ENCODE results near the gene IGFBP4.
"Not testable (repeated sequence)": the region's sequence is repeated elsewhere in the genome, so short reads cannot be mapped to it uniquely, and the experiment has no call there.

Gene IGFBP4

DNA sequence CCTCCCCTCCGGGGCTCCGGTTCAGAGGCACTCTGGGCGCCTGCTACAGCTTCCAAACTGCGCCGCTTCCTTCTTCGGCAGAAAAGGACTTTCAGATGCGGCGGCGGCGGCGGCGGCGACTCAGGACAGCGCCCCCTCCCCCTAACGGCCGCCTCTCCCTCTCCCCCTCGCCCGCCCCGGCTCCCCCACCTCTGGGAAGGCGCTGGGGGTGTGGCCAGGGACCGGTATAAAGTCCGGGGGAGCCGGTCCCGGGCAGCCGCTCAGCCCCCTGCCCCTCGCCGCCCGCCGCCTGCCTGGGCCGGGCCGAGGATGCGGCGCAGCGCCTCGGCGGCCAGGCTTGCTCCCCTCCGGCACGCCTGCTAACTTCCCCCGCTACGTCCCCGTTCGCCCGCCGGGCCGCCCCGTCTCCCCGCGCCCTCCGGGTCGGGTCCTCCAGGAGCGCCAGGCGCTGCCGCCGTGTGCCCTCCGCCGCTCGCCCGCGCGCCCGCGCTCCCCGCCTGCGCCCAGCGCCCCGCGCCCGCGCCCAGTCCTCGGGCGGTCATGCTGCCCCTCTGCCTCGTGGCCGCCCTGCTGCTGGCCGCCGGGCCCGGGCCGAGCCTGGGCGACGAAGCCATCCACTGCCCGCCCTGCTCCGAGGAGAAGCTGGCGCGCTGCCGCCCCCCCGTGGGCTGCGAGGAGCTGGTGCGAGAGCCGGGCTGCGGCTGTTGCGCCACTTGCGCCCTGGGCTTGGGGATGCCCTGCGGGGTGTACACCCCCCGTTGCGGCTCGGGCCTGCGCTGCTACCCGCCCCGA is at the start of gene IGFBP4:
IGFBP4 (plus strand) TSS at position 255 of the 792 bp plus-strand sequence; CDS start at position 541, 286 bp downstream.
- DNase-seq (ENCODE audit: low read depth in 2 of 2), result peak; percentile 41 to 62

DNA sequence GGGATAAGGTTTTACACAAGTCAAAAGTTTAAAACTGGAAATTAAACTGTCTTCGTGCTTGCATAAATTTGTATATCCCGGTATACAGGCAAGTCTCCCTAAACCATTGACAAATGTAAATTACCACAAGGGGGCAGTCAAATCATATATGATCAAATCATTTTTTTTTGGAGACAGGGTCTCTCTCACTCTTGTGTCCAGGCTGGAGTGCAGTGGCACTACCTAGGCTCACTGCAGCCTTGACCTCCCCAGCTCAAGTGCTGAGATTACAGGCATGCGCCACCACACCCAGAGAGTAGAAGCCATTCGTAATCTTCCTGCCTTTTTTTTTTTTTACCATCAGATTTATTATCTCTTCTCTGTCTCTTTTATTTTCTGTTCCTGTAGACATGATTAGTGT is 44.1 kb upstream of the IGFBP4 start:
- DNase-seq (ENCODE audit: low read depth in 2 of 2), result no peak

DNA sequence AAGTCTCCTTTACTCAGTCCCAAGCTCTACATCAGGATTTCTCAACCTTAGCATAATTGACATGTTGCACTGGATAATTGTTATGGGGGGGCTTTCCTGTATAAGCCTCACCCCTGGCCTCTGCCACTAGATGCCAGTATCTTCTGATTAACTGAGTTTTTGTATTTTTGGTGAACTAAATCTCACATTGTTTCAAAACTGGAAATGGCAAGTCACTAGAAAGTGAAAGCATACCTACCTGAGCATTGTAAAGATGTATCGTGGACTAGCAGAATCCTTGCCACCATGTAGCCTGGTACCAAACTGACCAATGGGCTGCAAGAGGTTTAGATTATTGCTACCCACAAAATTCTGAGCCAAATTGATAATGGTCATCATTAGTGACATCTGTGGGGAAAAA is 40.6 kb upstream of the IGFBP4 start:
- DNase-seq (ENCODE audit: low read depth in 2 of 2), result no peak

DNA sequence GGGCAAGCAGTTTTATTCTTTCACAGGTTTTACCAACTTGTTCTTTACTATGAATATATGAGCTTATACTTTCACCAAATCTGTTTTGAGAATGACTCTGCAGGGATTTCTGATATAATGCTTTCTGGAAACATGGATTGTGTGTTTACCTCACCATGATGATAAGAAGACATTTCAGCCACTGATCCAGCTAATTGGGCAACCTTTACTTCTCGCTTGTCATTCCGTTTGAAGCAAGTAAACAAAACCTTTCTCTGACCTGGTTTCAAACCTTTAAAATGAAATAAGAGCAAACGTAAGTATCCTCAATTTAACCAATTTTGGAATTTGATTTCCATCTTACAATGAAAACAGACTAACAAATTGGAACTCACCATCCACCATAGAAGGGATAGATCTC is 39.2 kb upstream of the IGFBP4 start:
- DNase-seq (ENCODE audit: low read depth in 2 of 2), result no peak

DNA sequence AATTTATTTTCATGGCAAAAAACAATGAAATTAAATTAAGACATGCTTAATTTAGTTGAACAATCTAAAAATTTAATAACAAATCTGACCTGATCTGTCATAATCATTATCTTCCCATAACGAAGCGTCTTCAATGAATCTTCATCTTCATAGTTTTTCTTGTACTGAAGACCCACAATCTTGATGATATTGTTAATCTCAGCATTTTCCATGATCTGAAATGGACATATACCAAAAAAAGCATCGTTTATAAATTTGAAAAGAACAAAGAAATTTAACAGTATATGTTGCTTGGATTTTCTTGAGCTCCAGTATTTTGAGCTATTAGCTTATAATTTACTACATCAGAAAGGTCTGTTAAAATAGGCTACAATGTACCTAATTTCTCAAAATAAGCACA is 35.8 kb upstream of the IGFBP4 start:
- no peak for DNase-seq (ENCODE audit: low read depth in 2 of 2)

DNA sequence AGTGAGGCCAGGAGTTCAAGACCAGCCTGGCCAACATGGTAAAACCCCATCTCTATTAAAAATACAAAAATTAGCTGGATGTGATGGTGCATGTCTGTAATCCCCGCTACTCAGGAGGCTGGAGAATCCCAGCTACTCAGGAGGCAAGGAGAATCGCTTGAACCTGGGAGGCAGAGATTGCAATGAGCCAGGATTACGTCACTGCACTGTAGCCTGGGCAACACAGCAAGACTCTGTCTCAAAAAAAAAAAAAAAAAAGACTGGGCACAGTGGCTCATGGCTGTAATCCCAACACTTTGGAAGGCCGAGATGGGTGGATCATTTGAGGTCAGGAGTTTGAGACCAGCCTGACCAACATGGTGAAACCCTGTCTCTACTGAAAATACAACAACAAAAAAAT is 33.7 kb upstream of the IGFBP4 start:
- DNase-seq (ENCODE audit: low read depth in 2 of 2), result not testable (repeated sequence)

DNA sequence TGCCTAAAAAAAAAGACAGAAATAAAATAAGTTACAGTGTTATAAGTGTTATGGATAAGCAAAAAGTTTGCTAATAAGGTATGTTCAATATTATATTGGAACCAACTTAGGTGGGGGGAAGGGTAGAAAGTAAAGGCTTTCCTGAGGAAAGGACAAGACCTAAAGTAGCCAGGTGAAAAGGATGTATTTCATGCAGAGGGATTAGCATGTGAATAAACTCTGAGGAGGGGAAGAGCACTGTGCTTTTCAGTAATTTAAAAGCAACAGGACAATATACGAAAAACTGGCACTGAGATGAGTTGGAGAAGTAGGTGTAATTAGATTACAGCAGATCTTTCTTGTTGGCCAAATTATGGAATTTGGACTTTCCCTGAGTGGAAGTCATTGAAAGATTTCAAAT is 33.2 kb upstream of the IGFBP4 start:
- DNase-seq (ENCODE audit: low read depth in 2 of 2), result no peak

DNA sequence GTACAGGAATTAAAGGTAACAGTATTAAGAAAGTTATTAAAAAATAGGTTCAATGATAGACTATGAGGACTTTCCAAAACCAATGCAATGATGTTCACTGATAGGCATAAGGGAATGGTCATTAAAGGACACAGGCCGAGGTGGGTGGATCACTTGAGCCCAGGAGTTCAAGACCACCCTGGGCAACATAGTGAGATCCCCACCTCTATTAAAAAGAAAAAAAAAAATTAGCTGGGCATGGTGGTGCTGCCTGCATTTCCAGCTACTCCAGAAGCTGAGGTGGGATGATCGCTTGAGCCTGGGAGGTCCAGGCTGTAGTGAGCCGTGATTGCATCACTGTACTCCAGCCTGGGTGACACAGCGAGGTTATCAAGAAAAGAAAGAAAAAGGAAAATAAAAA is 31.4 kb upstream of the IGFBP4 start:
- DNase-seq (ENCODE audit: low read depth in 2 of 2), result no peak

DNA sequence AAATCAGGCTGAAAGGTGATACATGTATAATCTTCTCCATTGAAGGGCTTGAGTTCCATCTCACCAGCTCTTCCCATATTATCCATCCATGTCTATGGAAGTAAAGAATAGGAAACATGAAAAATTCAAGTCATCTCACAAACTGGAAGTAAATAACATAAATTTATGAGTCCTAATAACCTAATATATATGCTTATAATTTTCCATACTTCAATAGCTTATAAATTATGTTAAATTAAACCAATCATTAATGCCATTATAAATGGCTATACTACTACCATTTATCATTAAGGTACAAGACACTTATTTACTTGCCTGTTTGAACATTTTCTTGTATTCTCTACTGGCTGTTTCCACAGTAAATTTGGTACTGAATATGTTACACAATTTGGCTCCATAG is 30.4 kb upstream of the IGFBP4 start:
- DNase-seq (ENCODE audit: low read depth in 2 of 2), result no peak

DNA sequence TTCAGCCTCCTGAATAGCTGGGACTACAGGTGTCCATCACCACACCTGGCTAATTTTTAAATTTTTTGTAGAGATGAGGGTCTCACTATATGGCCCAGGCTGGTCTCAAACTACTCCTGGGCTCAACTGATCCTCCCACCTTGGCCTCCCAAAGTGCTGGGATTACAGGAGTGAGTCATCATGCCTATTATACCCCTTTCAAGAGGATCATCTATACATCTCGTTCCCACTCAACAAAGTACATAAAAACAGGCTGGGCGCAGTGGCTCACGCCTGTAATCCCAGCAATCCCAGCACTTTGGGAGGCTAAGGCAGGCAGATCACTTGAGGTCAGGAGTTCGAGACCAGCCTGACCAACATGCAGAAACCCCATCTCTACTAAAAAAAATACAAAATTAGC is 28.9 kb upstream of the IGFBP4 start:
- not testable (repeated sequence) for DNase-seq (ENCODE audit: low read depth in 2 of 2)

DNA sequence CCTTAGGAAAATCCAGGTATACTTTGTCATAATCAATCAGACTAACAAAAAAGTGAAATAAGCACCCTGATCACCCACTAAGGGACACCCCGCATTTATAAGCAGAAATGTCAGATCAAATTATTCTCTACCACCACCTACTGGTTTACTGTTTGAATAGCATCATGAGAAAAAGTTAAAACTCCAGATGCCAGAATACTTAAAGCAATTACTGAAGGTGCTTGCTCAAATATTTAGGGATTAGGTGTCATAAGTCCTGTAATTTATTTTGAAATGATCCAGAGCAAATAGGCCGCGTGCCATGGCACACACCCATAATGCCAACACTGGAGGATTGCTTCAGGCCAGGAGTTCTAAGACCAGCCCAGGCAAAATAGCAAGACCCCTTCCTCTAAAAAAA is 27.9 kb upstream of the IGFBP4 start:
- DNase-seq (ENCODE audit: low read depth in 2 of 2), result no peak

DNA sequence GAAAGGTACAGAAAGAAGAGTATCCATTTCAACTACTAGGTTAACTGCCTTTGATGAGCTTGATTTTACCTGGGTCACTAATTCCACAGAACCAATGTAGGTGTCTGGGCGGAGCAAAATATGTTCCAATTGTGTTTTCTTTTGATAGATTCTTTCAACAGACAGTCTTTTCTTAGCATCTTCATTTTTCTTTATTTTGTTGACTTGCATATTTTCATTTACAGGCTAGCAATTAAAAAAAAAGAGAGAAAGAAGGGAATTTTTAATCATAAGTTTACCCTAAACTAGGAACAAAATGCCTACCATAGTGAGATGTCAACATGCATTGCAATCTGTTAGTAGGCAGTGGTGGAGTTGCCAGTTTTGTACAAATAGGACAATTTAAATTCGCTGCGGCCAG is 26.6 kb upstream of the IGFBP4 start:
- no peak for DNase-seq (ENCODE audit: low read depth in 2 of 2)

DNA sequence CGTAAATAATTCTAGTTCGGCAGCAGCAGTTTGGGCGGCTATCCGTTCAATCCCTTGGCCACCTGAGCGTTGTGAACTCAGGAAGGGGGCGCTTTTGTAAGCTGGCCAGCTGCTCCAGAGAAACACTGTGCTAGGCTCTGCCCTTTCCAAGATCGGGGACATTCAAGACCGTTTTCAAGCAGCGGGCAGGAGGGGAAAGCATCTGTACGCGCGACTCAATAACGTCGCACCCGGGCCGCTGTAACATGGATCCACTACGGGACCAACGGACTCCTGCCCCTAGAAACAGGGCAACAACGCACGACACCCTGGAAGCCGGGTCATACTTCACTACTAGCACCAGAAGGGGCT is 26.0 kb upstream of the IGFBP4 start:
- DNase-seq (ENCODE audit: low read depth in 2 of 2), result no peak

DNA sequence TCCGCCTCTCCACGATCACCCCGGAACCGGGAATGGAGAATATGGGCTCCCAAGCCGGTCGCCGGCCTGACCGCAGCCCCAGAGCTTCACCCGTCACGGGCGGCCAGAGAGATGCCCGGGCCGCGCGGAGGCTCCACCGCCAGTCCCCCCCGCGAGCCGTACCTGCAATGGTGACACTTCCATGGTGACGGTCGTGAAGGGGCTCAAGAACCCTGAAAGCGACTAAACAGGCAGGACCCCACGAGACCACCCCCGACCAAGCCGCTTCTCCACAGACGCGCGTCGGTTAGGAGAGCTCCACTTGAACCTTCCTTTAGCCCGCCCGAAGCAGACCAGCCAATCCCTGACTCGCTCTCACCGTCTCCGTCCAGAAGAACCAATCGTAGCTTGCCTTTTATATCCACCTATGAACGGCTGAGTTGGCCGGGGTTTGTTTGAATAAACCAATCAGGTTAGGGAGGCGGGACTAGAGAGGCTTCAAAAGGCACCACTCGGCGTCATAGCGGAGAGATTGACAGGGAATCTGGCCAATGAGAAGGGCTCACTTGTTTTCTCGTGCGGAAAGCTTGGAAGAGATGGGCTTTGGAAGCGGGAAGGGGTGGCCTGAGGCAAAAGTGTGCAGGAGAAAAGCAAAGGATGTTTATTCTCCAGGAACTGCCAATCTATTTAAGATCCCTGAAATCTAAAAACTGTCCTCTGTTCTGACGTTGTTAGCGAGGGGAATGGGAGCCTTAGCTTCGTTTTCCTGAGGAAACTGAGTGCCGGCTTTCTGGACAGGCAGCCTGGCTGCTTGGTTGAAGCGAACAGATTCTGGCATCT is 25.4 kb upstream of the IGFBP4 start, which contains the start of gene TOP2A:
TOP2A (minus strand) TSS at position 288 of the 819 bp plus-strand sequence; CDS start at position 183, 105 bp downstream.
- DNase-seq (ENCODE audit: low read depth in 2 of 2), result peak; percentile 76 to 96

DNA sequence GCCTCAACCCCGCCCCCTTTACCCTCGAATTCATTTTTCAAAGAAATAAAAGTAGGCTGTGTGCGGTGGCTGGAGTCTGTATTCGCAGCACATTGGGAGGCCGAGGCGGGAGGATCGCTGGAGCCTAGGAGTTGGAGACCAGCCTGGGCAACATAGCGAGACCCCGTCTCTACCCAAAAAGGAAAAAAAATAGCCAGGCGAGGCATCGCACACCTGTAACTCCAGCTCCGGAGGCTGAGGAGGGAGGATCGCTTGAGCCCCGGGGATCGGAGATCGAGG is 24.9 kb upstream of the IGFBP4 start:
- DNase-seq (ENCODE audit: low read depth in 2 of 2), result no peak

DNA sequence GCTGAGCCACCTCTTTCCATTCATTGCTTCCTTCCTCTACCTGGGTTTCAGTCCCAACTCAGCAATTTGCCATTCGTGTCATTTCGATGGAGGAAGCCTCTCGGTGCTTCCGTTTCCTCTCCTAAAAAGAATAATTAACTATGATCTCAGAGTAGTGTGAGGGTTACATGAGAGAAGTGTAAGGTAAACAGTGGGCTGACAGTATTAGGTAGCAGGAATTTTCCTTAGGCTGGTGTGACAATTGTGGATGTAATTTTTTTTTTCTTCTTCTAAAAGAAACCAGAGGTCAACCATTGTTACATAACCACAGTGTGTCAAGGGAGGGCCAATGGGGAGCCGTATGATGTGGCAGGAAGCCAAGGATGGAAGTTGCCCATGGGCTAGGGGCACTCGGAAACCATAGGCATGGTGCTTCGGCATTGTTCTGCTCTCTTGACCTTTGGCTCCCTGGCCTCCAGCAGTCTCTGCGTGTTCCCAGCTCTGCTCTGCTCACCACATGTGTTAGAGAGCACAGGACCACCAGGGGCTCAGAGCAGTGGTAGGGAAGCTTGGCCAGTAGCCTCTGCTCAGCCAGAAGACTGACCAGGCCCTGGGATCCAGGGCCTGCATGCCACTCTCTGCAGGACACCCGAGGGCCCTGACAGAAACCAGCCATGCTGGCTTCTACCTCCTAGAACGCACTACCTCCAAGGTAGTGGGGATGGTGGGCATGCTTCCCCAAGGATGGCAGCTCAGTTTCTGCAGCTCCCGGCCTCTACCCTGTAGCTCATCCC is 23.5 kb upstream of the IGFBP4 start:
- DNase-seq (ENCODE audit: low read depth in 2 of 2), result no peak

DNA sequence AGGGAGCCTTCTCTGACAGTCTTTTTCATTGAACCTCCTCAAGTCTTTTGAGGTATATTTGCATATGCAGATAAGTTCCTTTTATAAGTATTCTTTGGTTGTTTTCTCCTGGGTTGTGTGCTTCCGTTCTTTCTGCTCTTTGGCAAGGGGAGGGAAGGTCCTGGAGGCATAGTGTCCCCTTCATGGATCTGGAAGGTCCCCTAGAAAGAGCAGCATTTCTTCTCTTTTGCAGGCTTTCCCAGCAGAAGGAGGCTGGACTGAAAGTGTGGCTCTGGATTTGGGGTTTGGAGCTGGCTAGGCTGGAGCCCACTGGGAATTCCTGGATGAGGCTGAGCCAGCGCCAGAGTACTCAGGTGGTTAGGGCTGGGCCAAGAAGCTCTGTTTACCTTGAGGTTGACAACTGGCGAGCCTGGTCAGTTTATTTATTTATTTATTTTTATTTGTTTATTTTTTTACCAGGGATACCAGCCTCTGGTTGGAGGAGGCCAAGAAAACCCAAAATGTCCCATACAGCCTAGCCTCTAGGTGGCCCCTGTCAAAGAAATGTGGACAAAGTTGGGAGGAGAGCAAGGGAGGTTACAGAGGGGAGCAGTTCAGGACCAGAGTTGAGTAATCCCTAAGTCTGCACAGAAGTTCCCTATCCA is 20.1 kb upstream of the IGFBP4 start:
- no peak for DNase-seq (ENCODE audit: low read depth in 2 of 2)

DNA sequence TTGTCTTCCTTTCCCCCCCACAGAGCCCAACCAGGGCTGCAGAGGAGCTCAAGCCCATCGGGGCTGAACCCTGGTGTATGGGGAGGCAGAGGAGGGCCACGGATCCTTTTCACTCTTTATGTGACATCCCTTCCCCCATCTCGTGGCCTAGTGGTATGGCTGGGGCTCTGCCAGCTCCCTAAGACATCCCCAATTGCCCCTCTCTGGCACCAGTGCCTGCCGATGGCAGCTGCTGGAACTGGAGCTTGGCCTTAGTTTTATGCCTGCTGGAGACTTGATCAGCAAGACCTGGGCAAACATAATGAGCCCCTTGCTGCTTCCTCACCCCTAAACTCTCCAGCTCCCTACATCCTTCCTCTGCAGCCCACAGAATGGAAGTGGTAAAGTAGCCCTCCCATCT is 17.5 kb upstream of the IGFBP4 start:
- DNase-seq (ENCODE audit: low read depth in 2 of 2), result no peak

DNA sequence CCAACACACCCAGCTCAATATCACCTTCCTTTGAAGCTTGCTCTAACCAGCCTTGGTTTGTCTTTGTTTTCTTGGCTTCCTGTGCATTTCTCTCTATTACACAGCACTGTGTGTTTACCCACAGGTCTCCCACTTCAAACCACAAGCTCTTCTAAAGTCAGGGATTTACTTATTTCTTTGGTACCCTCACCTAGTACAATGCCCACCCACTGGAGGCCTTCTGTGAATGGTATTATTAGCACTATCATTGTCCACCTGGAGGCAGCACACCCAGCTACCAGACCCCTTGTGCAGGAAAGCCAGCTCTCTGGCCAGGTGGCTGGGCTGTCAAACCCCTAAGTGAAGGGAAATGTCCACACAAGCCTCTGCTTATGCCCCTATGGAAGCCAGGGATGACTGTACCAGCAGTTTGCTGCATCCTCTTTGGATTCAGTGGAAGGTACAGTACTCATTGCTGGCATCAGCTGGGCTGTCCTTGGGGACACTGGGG is 16.2 kb upstream of the IGFBP4 start:
- no peak for DNase-seq (ENCODE audit: low read depth in 2 of 2)

DNA sequence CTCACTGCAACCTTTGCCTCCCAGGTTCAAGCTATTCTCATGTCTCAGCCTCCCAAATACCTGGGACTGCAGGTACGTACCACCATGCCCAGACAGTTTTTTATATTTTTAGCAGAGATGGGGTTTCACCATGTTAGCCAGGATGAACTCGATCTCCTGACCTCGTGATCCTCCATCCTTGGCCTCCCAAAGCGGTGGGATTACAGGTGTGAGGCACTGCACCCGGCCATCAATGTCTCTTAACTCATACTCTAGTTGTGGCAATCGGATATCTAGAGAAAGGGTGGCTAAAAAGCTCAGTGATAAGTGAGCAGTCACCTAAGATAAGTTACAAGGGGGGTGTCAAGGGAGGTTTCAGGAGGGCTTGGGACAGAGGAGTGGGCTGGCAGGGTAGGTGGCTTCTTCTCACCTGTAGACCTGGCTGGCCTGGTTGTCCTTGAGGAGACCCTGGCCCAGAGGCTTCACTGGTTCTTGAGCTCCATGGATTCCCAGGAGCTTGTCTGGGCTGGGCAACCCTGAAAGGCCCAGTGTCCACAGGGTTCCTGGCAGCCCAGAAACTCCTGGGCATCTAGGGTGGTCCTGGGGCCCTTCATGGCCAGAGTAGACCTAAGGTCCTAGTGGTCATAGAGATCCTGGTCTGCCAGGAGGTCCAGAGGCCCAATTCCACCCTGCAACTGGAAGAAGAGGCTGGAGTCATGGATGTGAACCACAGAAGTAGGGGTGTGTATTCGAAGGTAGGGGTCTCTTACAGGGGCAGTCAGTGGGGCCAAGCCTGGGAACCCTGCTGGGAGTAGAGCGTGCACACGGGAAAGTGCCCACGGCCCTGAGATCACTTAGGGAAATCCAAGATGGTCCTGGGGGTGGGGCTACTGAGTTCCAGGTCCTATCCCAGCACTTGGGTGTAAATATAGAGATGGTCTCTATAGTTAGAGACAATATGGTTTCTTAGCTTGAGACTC is 12.7 kb upstream of the IGFBP4 start:
- DNase-seq (ENCODE audit: low read depth in 2 of 2), result no peak

DNA sequence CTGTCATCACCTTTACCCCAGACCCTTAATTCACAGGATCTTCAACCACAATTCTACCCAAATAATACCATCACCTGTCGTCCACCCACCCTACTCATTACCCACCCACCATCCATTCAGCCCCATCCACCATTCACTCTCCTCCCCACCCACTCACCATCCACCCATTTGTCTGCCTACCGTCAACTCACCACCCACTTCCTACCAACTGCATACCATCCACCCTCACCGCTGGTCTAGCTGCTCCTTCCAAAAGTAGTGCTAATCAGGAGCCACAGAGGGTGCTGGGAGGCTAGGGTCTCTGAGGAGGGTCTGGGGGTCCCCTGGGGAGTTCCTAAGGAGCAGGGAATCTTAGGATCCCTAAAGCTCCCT is 12.0 kb upstream of the IGFBP4 start:
- DNase-seq (ENCODE audit: low read depth in 2 of 2), result no peak

All from stimulated activated CD4-positive, alpha-beta T cell treated with anti-CD3 and anti-CD28 coated beads, Interleukin-1b, Interleukin-23, amount 100 ng/mL, for 4 hours (primary cell).